ENCODE data around the gene CISTR.

The CISTR gene

DNA sequence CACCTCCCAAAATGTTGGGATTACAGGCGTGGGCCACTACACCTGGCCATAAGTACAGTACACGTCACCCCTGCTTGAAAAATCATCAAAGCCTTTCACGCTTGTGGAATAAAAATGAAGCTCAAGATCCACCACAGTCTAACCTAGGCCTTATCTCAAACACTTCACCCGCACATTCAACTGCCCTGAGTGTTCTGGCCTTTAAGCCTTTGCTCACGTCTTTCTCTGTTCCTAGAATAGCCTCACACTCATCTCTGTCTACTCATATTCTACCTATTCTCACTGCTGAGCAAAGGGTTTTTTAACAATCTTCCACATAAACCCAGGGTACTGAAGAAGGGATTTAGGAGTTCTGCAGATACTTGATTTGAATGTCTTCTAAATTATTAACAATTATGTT lies 34.5 kb downstream of the CISTR start:
- H3K4me1 ChIP-seq (ENCODE audit: insufficient read depth, insufficient read length): no peaks in the 10 kb centered on the region
- H3K27me3 ChIP-seq (ENCODE audit: insufficient read depth, insufficient read length): no peaks in the 10 kb centered on the region
- H3K9ac ChIP-seq (ENCODE audit: insufficient read length, low read depth): no peak overlapping the region
- no peak for DNase-seq (ENCODE audit: low read depth, low spot score)
- TF ChIP-seq YY1 (IDR thresholded peaks at IDR 0.05; ENCODE audit: insufficient read depth, insufficient read length): no peak
- TF ChIP-seq SUZ12 (IDR thresholded peaks at IDR 0.05; ENCODE audit: extremely low read depth, insufficient read depth, insufficient read length): no peak
- no peak for TF ChIP-seq ZNF274 (IDR thresholded peaks at IDR 0.05; ENCODE audit: low read depth, low read length)
- H3K36me3 ChIP-seq (ENCODE audit: insufficient read depth, insufficient read length, low read length): peaks cover 32% of the 10 kb centered on the region
- H3K4me3 ChIP-seq (ENCODE audit: insufficient read length, low read depth): no peak overlapping the region
- no peaks in the 10 kb centered on the region for H3K9me3 ChIP-seq (ENCODE audit: insufficient read depth, low read length)

- peaks cover 5% of the 10 kb centered on the region for H3K27me3 ChIP-seq (ENCODE audit: insufficient read depth, insufficient read length)
- H3K4me1 ChIP-seq (ENCODE audit: insufficient read depth, insufficient read length): peaks cover 4% of the 10 kb centered on the region
- no peaks in the 10 kb centered on the region for H3K9me3 ChIP-seq (ENCODE audit: insufficient read depth, low read length)
- H3K36me3 ChIP-seq (ENCODE audit: insufficient read depth, insufficient read length, low read length): peaks cover 25% of the 10 kb centered on the region
- no peak for DNase-seq (ENCODE audit: low read depth, low spot score)
- no peak for TF ChIP-seq ZNF274 (IDR thresholded peaks at IDR 0.05; ENCODE audit: low read depth, low read length)
- no peak for TF ChIP-seq YY1 (IDR thresholded peaks at IDR 0.05; ENCODE audit: insufficient read depth, insufficient read length)
- no peak for TF ChIP-seq SUZ12 (IDR thresholded peaks at IDR 0.05; ENCODE audit: extremely low read depth, insufficient read depth, insufficient read length)
- no peak overlapping the region for H3K4me3 ChIP-seq (ENCODE audit: insufficient read length, low read depth)
- no peak overlapping the region for H3K9ac ChIP-seq (ENCODE audit: insufficient read length, low read depth)
These were observed 37.8 kb downstream of the CISTR start for GRCh38 chr12:53714004-53714403.

DNA sequence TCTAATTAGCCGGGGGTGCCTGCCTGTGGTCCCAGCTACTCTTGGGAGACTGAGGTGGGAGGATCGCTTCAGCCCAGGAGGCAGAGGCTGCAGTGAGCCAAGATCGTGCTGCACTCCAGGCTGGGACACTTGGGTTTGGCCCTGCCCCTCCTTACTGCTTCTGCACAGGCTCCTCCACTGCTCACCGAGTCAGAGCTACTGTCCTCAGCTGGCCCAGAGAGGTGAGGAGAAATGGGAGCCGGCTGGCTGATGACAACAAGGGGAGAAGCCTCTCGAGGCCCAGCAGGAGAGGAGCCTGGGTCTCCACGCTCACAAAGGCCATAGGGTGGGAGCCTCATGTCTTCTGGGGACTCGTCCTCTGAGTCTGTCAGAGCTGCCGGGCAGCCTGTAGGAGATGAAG lies 38.3 kb downstream of the CISTR start:
- Histone ChIP-seq H3K4me3 (ENCODE audit: insufficient read length, low read depth) (no peak overlapping the region), H3K27me3 (ENCODE audit: insufficient read depth, insufficient read length) (peaks cover 9% of the 10 kb centered on the region), H3K9me3 (ENCODE audit: insufficient read depth, low read length) (no peaks in the 10 kb centered on the region), H3K4me1 (ENCODE audit: insufficient read depth, insufficient read length) (peaks cover 4% of the 10 kb centered on the region), H3K9ac (ENCODE audit: insufficient read length, low read depth) (no peak overlapping the region), H3K36me3 (ENCODE audit: insufficient read depth, insufficient read length, low read length) (peaks cover 25% of the 10 kb centered on the region)
- DNase-seq (ENCODE audit: low read depth, low spot score): no peak
- TF ChIP-seq SUZ12 (IDR thresholded peaks at IDR 0.05; ENCODE audit: extremely low read depth, insufficient read depth, insufficient read length) (no peak), YY1 (IDR thresholded peaks at IDR 0.05; ENCODE audit: insufficient read depth, insufficient read length) (no peak), ZNF274 (IDR thresholded peaks at IDR 0.05; ENCODE audit: low read depth, low read length) (no peak)

GRCh38 chr12:53712059-53712643 lies 39.6 kb downstream of the CISTR start:
- H3K27me3 ChIP-seq (ENCODE audit: insufficient read depth, insufficient read length): peaks cover 11% of the 10 kb centered on the region

GRCh38 chr12:53710091-53710490 lies 41.7 kb downstream of the CISTR start:
- H3K4me1 ChIP-seq (ENCODE audit: insufficient read depth, insufficient read length): peaks cover 4% of the 10 kb centered on the region
- no peak overlapping the region for H3K9ac ChIP-seq (ENCODE audit: insufficient read length, low read depth)
- H3K27me3 ChIP-seq (ENCODE audit: insufficient read depth, insufficient read length): peaks cover 11% of the 10 kb centered on the region
- DNase-seq (ENCODE audit: low read depth, low spot score): no peak
- no peaks in the 10 kb centered on the region for H3K9me3 ChIP-seq (ENCODE audit: insufficient read depth, low read length)
- TF ChIP-seq YY1 (IDR thresholded peaks at IDR 0.05; ENCODE audit: insufficient read depth, insufficient read length): no peak
- TF ChIP-seq ZNF274 (IDR thresholded peaks at IDR 0.05; ENCODE audit: low read depth, low read length): no peak
- TF ChIP-seq SUZ12 (IDR thresholded peaks at IDR 0.05; ENCODE audit: extremely low read depth, insufficient read depth, insufficient read length): no peak
- no peak overlapping the region for H3K4me3 ChIP-seq (ENCODE audit: insufficient read length, low read depth)
- peaks cover 16% of the 10 kb centered on the region for H3K36me3 ChIP-seq (ENCODE audit: insufficient read depth, insufficient read length, low read length)

More at GRCh38 chr12:53712059-53712643, 39.6 kb downstream of the CISTR start:
- H3K4me1 ChIP-seq (ENCODE audit: insufficient read depth, insufficient read length): peaks cover 4% of the 10 kb centered on the region
- DNase-seq (ENCODE audit: low read depth, low spot score): no peak
- no peak overlapping the region for H3K4me3 ChIP-seq (ENCODE audit: insufficient read length, low read depth)
- H3K36me3 ChIP-seq (ENCODE audit: insufficient read depth, insufficient read length, low read length): peaks cover 21% of the 10 kb centered on the region
- TF ChIP-seq YY1 (IDR thresholded peaks at IDR 0.05; ENCODE audit: insufficient read depth, insufficient read length): no peak
- no peak for TF ChIP-seq ZNF274 (IDR thresholded peaks at IDR 0.05; ENCODE audit: low read depth, low read length)
- no peak for TF ChIP-seq SUZ12 (IDR thresholded peaks at IDR 0.05; ENCODE audit: extremely low read depth, insufficient read depth, insufficient read length)
- no peak overlapping the region for H3K9ac ChIP-seq (ENCODE audit: insufficient read length, low read depth)
- H3K9me3 ChIP-seq (ENCODE audit: insufficient read depth, low read length): no peaks in the 10 kb centered on the region

GRCh38 chr12:53709671-53710070 lies 42.1 kb downstream of the CISTR start:
- no peak for TF ChIP-seq ZNF274 (IDR thresholded peaks at IDR 0.05; ENCODE audit: low read depth, low read length)
- TF ChIP-seq YY1 (IDR thresholded peaks at IDR 0.05; ENCODE audit: insufficient read depth, insufficient read length): no peak
- peaks cover 13% of the 10 kb centered on the region for H3K36me3 ChIP-seq (ENCODE audit: insufficient read depth, insufficient read length, low read length)

DNA sequence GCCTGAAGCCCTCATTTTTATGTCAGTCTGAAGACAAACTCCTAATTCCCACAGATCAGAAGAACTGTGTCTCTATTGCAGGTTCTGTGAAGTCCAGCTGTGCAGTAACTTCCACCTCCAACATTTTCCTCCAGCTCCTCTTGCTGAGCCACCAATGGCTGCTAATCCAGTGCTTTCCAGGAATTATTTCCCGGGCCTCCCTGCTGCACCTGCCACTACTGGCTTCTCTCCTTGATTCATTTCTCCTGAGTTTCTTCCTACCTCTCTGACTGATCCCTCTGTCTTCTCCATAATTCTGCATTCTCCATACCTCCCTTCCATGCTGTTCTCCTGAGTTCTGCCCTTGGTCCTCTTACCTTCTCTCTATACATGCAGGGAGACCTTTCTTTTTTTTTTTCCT lies 45.7 kb downstream of the CISTR start:
- no peak for TF ChIP-seq SUZ12 (IDR thresholded peaks at IDR 0.05; ENCODE audit: extremely low read depth, insufficient read depth, insufficient read length)
- no peak for TF ChIP-seq YY1 (IDR thresholded peaks at IDR 0.05; ENCODE audit: insufficient read depth, insufficient read length)
- TF ChIP-seq ZNF274 (IDR thresholded peaks at IDR 0.05; ENCODE audit: low read depth, low read length): no peak
- no peak for DNase-seq (ENCODE audit: low read depth, low spot score)
- Histone ChIP-seq H3K4me3 (ENCODE audit: insufficient read length, low read depth) (no peak overlapping the region), H3K27me3 (ENCODE audit: insufficient read depth, insufficient read length) (peaks cover 44% of the 10 kb centered on the region), H3K9me3 (ENCODE audit: insufficient read depth, low read length) (no peaks in the 10 kb centered on the region), H3K36me3 (ENCODE audit: insufficient read depth, insufficient read length, low read length) (no peaks in the 10 kb centered on the region), H3K4me1 (ENCODE audit: insufficient read depth, insufficient read length) (no peaks in the 10 kb centered on the region), H3K9ac (ENCODE audit: insufficient read length, low read depth) (no peak overlapping the region)

More at GRCh38 chr12:53709671-53710070, 42.1 kb downstream of the CISTR start:
- peaks cover 12% of the 10 kb centered on the region for H3K27me3 ChIP-seq (ENCODE audit: insufficient read depth, insufficient read length)
- H3K9ac ChIP-seq (ENCODE audit: insufficient read length, low read depth): no peak overlapping the region
- H3K4me1 ChIP-seq (ENCODE audit: insufficient read depth, insufficient read length): peaks cover 4% of the 10 kb centered on the region
- no peak overlapping the region for H3K4me3 ChIP-seq (ENCODE audit: insufficient read length, low read depth)
- no peak for DNase-seq (ENCODE audit: low read depth, low spot score)
- no peaks in the 10 kb centered on the region for H3K9me3 ChIP-seq (ENCODE audit: insufficient read depth, low read length)

Measured in NT2/D1 (cell line).